GM21423 (cell line): ENCODE results near the gene MEOX2.

Experiments
- ATAC-seq: cut with Tn5 transposase; IDR thresholded peaks from one replicate; pipeline ENCODE4 v1.9.1; 2021; ENCODE audit warnings: mild to moderate bottlenecking, moderate library complexity; ENCODE audit not compliant: unreplicated experiment

MEOX2 gene

GRCh38 chr7:15566476-15566875 is 120.0 kb downstream of the MEOX2 start:
- no peak for ATAC-seq

GRCh38 chr7:15561835-15562234 is 124.6 kb downstream of the MEOX2 start, which contains the start of gene AGMO:
Gene AGMO (minus strand): TSS chr7:15562015.
- no peak for ATAC-seq
